Measurements from ENCODE around the gene PDS5B. TPM values are rescaled to one million over a fixed set of nuclear protein-coding genes. Genes with fewer than 3 reads are reported as not detected.

Gene PDS5B
- total and polyA plus RNA-seq, 2 experiments from 2014 or later = 13.4 to 14.2 TPM

GRCh38 chr13:32735859-32736258 lies 149.6 kb downstream of the PDS5B start:
- H3K4me2 ChIP-seq (ENCODE audit: unreplicated experiment) = peak overlapping the region; percentile 92
- no peak overlapping the region; the same call in 1 of the 2 replicates for H3K9ac ChIP-seq
- peak overlapping the region; percentile 82; the same call in 1 of the 2 replicates for H2AFZ ChIP-seq
- H3K36me3 ChIP-seq (ENCODE audit: low read depth) = no peaks in the 10 kb centered on the region
- H3K9me2 ChIP-seq (ENCODE audit: insufficient read depth) = no peaks in the 10 kb centered on the region
- H3K27me3 ChIP-seq (replicated peaks; ENCODE audit: insufficient read depth) = no peaks in the 10 kb centered on the region
- no peaks in the 10 kb centered on the region for H4K20me1 ChIP-seq (ENCODE audit: insufficient read depth)
- in situ Hi-C loops (cut with MboI) = no loop called here
- H3K27ac ChIP-seq = peak overlapping the region; percentile 65; the same call in 1 of the 2 replicates
- no peak overlapping the region for H3K4me3 ChIP-seq
- peaks cover 15% of the 10 kb centered on the region; the same call in 1 of the 2 replicates for H3F3A ChIP-seq (ENCODE audit: insufficient read depth)
- TF ChIP-seq EZH2phosphoT487 (IDR thresholded peaks at IDR 0.05; ENCODE audit: insufficient read depth, low read depth) = no peak
- TF ChIP-seq EZH2 (IDR thresholded peaks at IDR 0.05; ENCODE audit: insufficient read depth, poor library complexity, severe bottlenecking) = no peak
- H3K79me2 ChIP-seq (ENCODE audit: insufficient read depth) = peaks cover 24% of the 10 kb centered on the region
- H3K4me1 ChIP-seq (ENCODE audit: insufficient read depth) = peaks cover 53% of the 10 kb centered on the region
- no peak for DNase-seq
- H3K9me3 ChIP-seq (ENCODE audit: low read depth) = no peaks in the 10 kb centered on the region

GRCh38 chr13:32736648-32737047 lies 150.4 kb downstream of the PDS5B start:
- Histone ChIP-seq H3K79me2 (ENCODE audit: insufficient read depth) (peaks cover 20% of the 10 kb centered on the region), H3K9ac (peak overlapping the region; percentile 81), H3K9me3 (ENCODE audit: low read depth) (no peaks in the 10 kb centered on the region), H3K27ac (peak overlapping the region; percentile 65), H2AFZ (peak overlapping the region; percentile 82), H3K4me2 (ENCODE audit: unreplicated experiment) (peak overlapping the region; percentile 92), H3K36me3 (ENCODE audit: low read depth) (no peaks in the 10 kb centered on the region), H4K20me1 (ENCODE audit: insufficient read depth) (no peaks in the 10 kb centered on the region), H3K9me2 (ENCODE audit: insufficient read depth) (no peaks in the 10 kb centered on the region), H3K4me3 (peak overlapping the region; percentile 71), H3K27me3 (replicated peaks; ENCODE audit: insufficient read depth) (no peaks in the 10 kb centered on the region), H3K4me1 (ENCODE audit: insufficient read depth) (peaks cover 48% of the 10 kb centered on the region), H3F3A (ENCODE audit: insufficient read depth) (peaks cover 9% of the 10 kb centered on the region; the same call in 1 of the 2 replicates)
- no peak for TF ChIP-seq EZH2 (IDR thresholded peaks at IDR 0.05; ENCODE audit: insufficient read depth, poor library complexity, severe bottlenecking)
- no peak for TF ChIP-seq EZH2phosphoT487 (IDR thresholded peaks at IDR 0.05; ENCODE audit: insufficient read depth, low read depth)
- 26 to 36% methylated on average over 4 of the region's 4 CpGs for WGBS, 2 experiments (ENCODE audit: low coverage in 1 of 2, low lambda C conversion rate in 2 of 2, missing lambda C conversion rate in 2 of 2)
- in situ Hi-C loops (cut with MboI) = no loop called here
- DNase-seq = peak; percentile 47

- peak overlapping the region; percentile 71 for H3K4me3 ChIP-seq
- H3K79me2 ChIP-seq (ENCODE audit: insufficient read depth) = peaks cover 20% of the 10 kb centered on the region
- H2AFZ ChIP-seq = peak overlapping the region; percentile 82
- H3F3A ChIP-seq (ENCODE audit: insufficient read depth) = peaks cover 5% of the 10 kb centered on the region; the same call in 1 of the 2 replicates
- peak; percentile 55 for DNase-seq
- H3K27me3 ChIP-seq (replicated peaks; ENCODE audit: insufficient read depth) = no peaks in the 10 kb centered on the region
- no peak for TF ChIP-seq EZH2 (IDR thresholded peaks at IDR 0.05; ENCODE audit: insufficient read depth, poor library complexity, severe bottlenecking)
- TF ChIP-seq EZH2phosphoT487 (IDR thresholded peaks at IDR 0.05; ENCODE audit: insufficient read depth, low read depth) = no peak
- H3K9ac ChIP-seq = peak overlapping the region; percentile 81
- H3K4me1 ChIP-seq (ENCODE audit: insufficient read depth) = peaks cover 43% of the 10 kb centered on the region
- H4K20me1 ChIP-seq (ENCODE audit: insufficient read depth) = no peaks in the 10 kb centered on the region
- no peaks in the 10 kb centered on the region for H3K9me3 ChIP-seq (ENCODE audit: low read depth)
- H3K36me3 ChIP-seq (ENCODE audit: low read depth) = no peaks in the 10 kb centered on the region; the same call in 1 of the 2 replicates
- H3K4me2 ChIP-seq (ENCODE audit: unreplicated experiment) = peak overlapping the region; percentile 92
- H3K27ac ChIP-seq = peak overlapping the region; percentile 65
- H3K9me2 ChIP-seq (ENCODE audit: insufficient read depth) = no peaks in the 10 kb centered on the region
- in situ Hi-C loops (cut with MboI) = no loop called here
- WGBS, 2 experiments (ENCODE audit: low coverage in 1 of 2, low lambda C conversion rate in 2 of 2, missing lambda C conversion rate in 2 of 2) = 4 to 8% methylated on average over 2 of the region's 2 CpGs
These were observed 150.9 kb downstream of the PDS5B start for GRCh38 chr13:32737111-32737571.

- Histone ChIP-seq H3K4me3 (peak overlapping the region; percentile 71), H2AFZ (peak overlapping the region; percentile 82), H3F3A (ENCODE audit: insufficient read depth) (0 out of 2 replicates have a peak, but pooled peaks cover 4% of the 10 kb centered on the region), H3K9ac (peak overlapping the region; percentile 81), H3K4me1 (ENCODE audit: insufficient read depth) (peaks cover 40% of the 10 kb centered on the region), H3K9me2 (ENCODE audit: insufficient read depth) (no peaks in the 10 kb centered on the region), H3K9me3 (ENCODE audit: low read depth) (no peaks in the 10 kb centered on the region), H3K4me2 (ENCODE audit: unreplicated experiment) (peak overlapping the region; percentile 92), H3K27me3 (replicated peaks; ENCODE audit: insufficient read depth) (no peaks in the 10 kb centered on the region), H3K79me2 (ENCODE audit: insufficient read depth) (peaks cover 18% of the 10 kb centered on the region), H3K27ac (peak overlapping the region; percentile 65), H4K20me1 (ENCODE audit: insufficient read depth) (no peaks in the 10 kb centered on the region), H3K36me3 (ENCODE audit: low read depth) (no peaks in the 10 kb centered on the region; the same call in 1 of the 2 replicates)
- TF ChIP-seq EZH2 (IDR thresholded peaks at IDR 0.05; ENCODE audit: insufficient read depth, poor library complexity, severe bottlenecking) (no peak), EZH2phosphoT487 (IDR thresholded peaks at IDR 0.05; ENCODE audit: insufficient read depth, low read depth) (no peak)
- WGBS, 2 experiments (ENCODE audit: low coverage in 1 of 2, low lambda C conversion rate in 2 of 2, missing lambda C conversion rate in 2 of 2) = 26 to 28% methylated on average over 1 of the region's 1 CpG
- DNase-seq = peak; percentile 24
- in situ Hi-C loops (cut with MboI) = no loop called here
These were observed 151.4 kb downstream of the PDS5B start for GRCh38 chr13:32737679-32738078.
